Prostate gland (tissue), 2 donors: ENCODE data around the gene CDC45. TPM values are rescaled to one million over a fixed set of nuclear protein-coding genes. Genes with fewer than 3 reads are reported as not detected.

Experiments used
- DNase-seq: peaks from one replicate; pipeline ENCODE4 v3.0.0-alpha.2; 2019; ENCODE audit warnings: low spot score
- H3K27ac ChIP-seq, 2 donors: fragments of 200-600 bp; sonication (generic); 2 replicates each; pipeline ENCODE4 v1.5.1; 2017 to 2019
- H3K27me3 ChIP-seq: fragments of 200-600 bp; sonication (generic); replicated peaks from 2 replicates; pipeline ENCODE4 v1.5.1; 2019; ENCODE audit not compliant: insufficient read depth
- H3K36me3 ChIP-seq, 2 donors: fragments of 200-600 bp; sonication (generic); 1 replicate in 1 of 2; 2 replicates in 1 of 2; pipeline versions ENCODE4 v1.5.1 to v1.8.1; 2017 to 2019
- H3K4me1 ChIP-seq: fragments of 200-600 bp; sonication (generic); replicated peaks from 2 replicates; pipeline ENCODE4 v1.5.1; 2019
- H3K4me3 ChIP-seq, 2 donors: fragments of 200-600 bp; sonication (generic); 2 replicates each; pipeline ENCODE4 v1.5.1; 2017 to 2019
- H3K9me3 ChIP-seq: fragments of 200-600 bp; sonication (generic); 2 replicates; pipeline ENCODE4 v1.5.1; 2017
- CTCF ChIP-seq, 4 experiments: fragments of 200-600 bp in 2 of 4; fragments of 450-650 bp in 2 of 4; sonication (generic) in 2 of 4; IDR thresholded peaks; 1 replicate in 3 of 4; 2 replicates in 1 of 4; pipeline ENCODE4 v1.5.1; 2016 to 2019; ENCODE audit warnings: antibody characterized with exemption in 4 of 4, mild to moderate bottlenecking in 2 of 4, moderate library complexity in 2 of 4
- POLR2A ChIP-seq: fragments of 450-650 bp; IDR thresholded peaks from one replicate; pipeline ENCODE4 v1.6.1; 2016; ENCODE audit warnings: antibody characterized with exemption, mild to moderate bottlenecking
- POLR2AphosphoS5 ChIP-seq: sonication (generic); formaldehyde crosslinking; IDR thresholded peaks from one replicate; pipeline ENCODE4 v1.6.1; 2017; ENCODE audit warnings: antibody characterized with exemption
- WGBS: methylation state at CpG from one replicate; pipeline ENCODE4 v1.1.5; 2018; 5-methylcytosine and 5-hydroxymethylcytosine counted together
- intact Hi-C: fragments of 100-400 bp; cut with DNase I; formaldehyde crosslinking; loops from one replicate; pipeline ENCODE4 v1.14.2; 2022
- total RNA-seq, 2 donors: library from RNA; depleted of rRNA; stranded (reverse); fragments of >200 nt; gene quantifications; one replicate each; pipeline ENCODE4 v1.1.0, GENCODE V29; 2016

The CDC45 gene
- total RNA-seq, 2 donors from 2014 or later: 2.0 to 11.5 TPM

- no peak overlapping the region for H3K27ac ChIP-seq
- intact Hi-C loops: no loop called here
- 100% methylated on average over 2 of the region's 2 CpGs for WGBS
- H3K4me1 ChIP-seq: no peaks in the 10 kb centered on the region
- no peaks in the 10 kb centered on the region for H3K27me3 ChIP-seq
- H3K9me3 ChIP-seq: no peaks in the 10 kb centered on the region
- H3K36me3 ChIP-seq: no peaks in the 10 kb centered on the region
- H3K4me3 ChIP-seq: no peak overlapping the region
- TF ChIP-seq CTCF (IDR thresholded peaks at IDR 0.05) (no peak), POLR2A (no peak), POLR2AphosphoS5 (no peak)
- no peak for DNase-seq
These were observed 69.2 kb downstream of the CDC45 start for GRCh38 chr22:19548964-19549363.

- Histone ChIP-seq H3K27me3 (no peaks in the 10 kb centered on the region), H3K9me3 (no peaks in the 10 kb centered on the region), H3K27ac (no peak overlapping the region), H3K4me1 (no peaks in the 10 kb centered on the region), H3K4me3 (no peak overlapping the region), H3K36me3 (no peaks in the 10 kb centered on the region)
- intact Hi-C loops: no loop called here
- no peak for TF ChIP-seq CTCF (IDR thresholded peaks at IDR 0.05)
- TF ChIP-seq POLR2A: no peak
- no peak for TF ChIP-seq POLR2AphosphoS5
- DNase-seq: no peak
- WGBS: 74% methylated on average over 7 of the region's 7 CpGs
These were observed 69.7 kb downstream of the CDC45 start for GRCh38 chr22:19549428-19549827.

- WGBS: 83% methylated on average over 7 of the region's 7 CpGs
- no peaks in the 10 kb centered on the region for H3K4me1 ChIP-seq
- no peak for DNase-seq
- intact Hi-C loops: no loop called here
- no peaks in the 10 kb centered on the region for H3K9me3 ChIP-seq
- no peak overlapping the region for H3K27ac ChIP-seq
- no peak overlapping the region for H3K4me3 ChIP-seq
- H3K36me3 ChIP-seq: no peaks in the 10 kb centered on the region
- H3K27me3 ChIP-seq: no peaks in the 10 kb centered on the region
- TF ChIP-seq POLR2AphosphoS5 (no peak), CTCF (IDR thresholded peaks at IDR 0.05) (no peak), POLR2A (no peak)
These were observed 70.7 kb downstream of the CDC45 start for GRCh38 chr22:19550382-19550781.

GRCh38 chr22:19553201-19553600 is 73.5 kb downstream of the CDC45 start:
- H3K4me3 ChIP-seq: no peak overlapping the region
- no peaks in the 10 kb centered on the region for H3K4me1 ChIP-seq
- DNase-seq: no peak
- TF ChIP-seq POLR2AphosphoS5: no peak
- TF ChIP-seq CTCF (IDR thresholded peaks at IDR 0.05): no peak
- no peak for TF ChIP-seq POLR2A
- H3K36me3 ChIP-seq: no peaks in the 10 kb centered on the region
- no peaks in the 10 kb centered on the region for H3K27me3 ChIP-seq
- H3K9me3 ChIP-seq: no peaks in the 10 kb centered on the region
- 83% methylated on average over 2 of the region's 2 CpGs for WGBS
- intact Hi-C loops: no loop called here
- H3K27ac ChIP-seq: no peak overlapping the region

- Histone ChIP-seq H3K9me3 (no peaks in the 10 kb centered on the region), H3K36me3 (no peaks in the 10 kb centered on the region), H3K4me1 (no peaks in the 10 kb centered on the region), H3K27ac (no peak overlapping the region), H3K27me3 (no peaks in the 10 kb centered on the region), H3K4me3 (no peak overlapping the region)
- no peak for TF ChIP-seq POLR2AphosphoS5
- no peak for DNase-seq
- intact Hi-C loops: no loop called here
- WGBS: 76% methylated on average over 12 of the region's 12 CpGs
These were observed 75.2 kb downstream of the CDC45 start for GRCh38 chr22:19554834-19555404.
